BJ (cell line): Measurements from ENCODE around the gene SEH1L. TPM values are rescaled to one million over a fixed set of nuclear protein-coding genes. Genes with fewer than 3 reads are reported as not detected.

Source experiments
- CTCF ChIA-PET: fragments of 350-600 bp; formaldehyde crosslinking; extraction: SDS; loops from one replicate; lab custom pipeline; 2021; ENCODE audit warnings: antibody characterized with exemption, inconsistent platforms; lab: Yijun Ruan, JAX
- POLR2A ChIA-PET: fragments of 300-600 bp; sonication (Branson Sonifier 250); formaldehyde crosslinking; extraction: SDS; loops from one replicate; lab custom pipeline; 2021; ENCODE audit warnings: antibody characterized with exemption; lab: Charles Lee
- DNase-seq: peaks from one replicate; pipeline ENCODE4 v3.0.0-alpha.2; 2011; ENCODE audit warnings: low read depth
- H3K27me3 ChIP-seq: 2 replicates; pipeline ENCODE4 v1.6.0; 2011; ENCODE audit warnings: low read length; ENCODE audit not compliant: control insufficient read depth, insufficient read depth
- H3K36me3 ChIP-seq: 2 replicates; pipeline ENCODE4 v1.5.1; 2011; ENCODE audit warnings: low read length; ENCODE audit not compliant: control insufficient read depth, insufficient read depth
- H3K4me3 ChIP-seq: 2 replicates; pipeline ENCODE4 v1.5.1; 2011; ENCODE audit warnings: low read depth, mild to moderate bottlenecking, control low read depth, low read length
- polyA plus RNA-seq: library from polyadenylated mRNA; depleted of rRNA; stranded (reverse); fragments of >200 nt; gene quantifications from 2 replicates; pipeline ENCODE4 v1.2.3, GENCODE V29; 2011
- TF ChIP-seq, protein P1 (sequence below): IDR thresholded peaks from 2 replicates; pipeline ENCODE4 v1.5.1; 2011; ENCODE audit warnings: low read depth, mild to moderate bottlenecking, control low read depth, inconsistent platforms, low read length, moderate library complexity; ENCODE audit not compliant: insufficient read depth

SEH1L gene
- polyA plus RNA-seq, 1 experiment: 32.3 TPM

DNA sequence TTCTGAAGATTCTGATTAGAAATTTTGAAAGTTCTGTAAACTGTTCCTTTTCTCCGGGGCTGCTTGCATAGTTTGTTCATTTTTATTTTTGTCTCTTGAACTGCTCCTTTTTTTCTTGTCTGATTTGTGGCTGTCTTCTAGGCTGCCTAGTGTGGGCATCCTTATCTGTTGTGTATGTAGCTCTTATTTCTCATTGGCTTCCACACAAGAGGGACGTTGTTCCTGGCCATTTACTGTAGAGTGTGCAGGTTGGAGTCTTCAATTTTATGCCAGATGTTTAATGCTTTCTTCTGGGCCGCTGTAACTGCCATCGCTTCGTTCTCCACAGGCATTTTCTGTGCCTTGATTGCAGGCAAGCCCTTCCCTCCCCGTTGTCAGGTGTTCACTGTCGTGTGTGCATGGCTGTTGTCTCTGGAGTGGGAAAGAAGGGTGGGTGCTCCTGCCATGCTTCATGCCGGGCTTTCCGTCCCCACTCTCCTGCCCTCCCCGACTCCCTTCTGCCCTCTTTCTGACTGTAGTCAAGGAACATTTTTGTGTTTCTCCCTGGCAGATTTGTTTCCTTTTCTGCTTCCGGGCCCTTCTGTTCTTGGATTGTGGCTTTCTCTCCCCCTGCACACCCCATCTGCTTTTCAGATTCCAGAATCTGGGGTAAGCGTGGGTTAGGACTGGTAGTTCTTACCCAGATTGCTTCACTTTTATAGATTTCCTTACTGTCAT lies 58.9 kb downstream of the SEH1L start:
- CTCF ChIA-PET: interaction anchor here (1.5 kb wide), 1 partner anchor 14 kb away, joined by 3 read pairs; no protein-coding TSS in a partner anchor
- DNase-seq: no peak
- Histone ChIP-seq H3K36me3 (peaks cover 3% of the 10 kb centered on the region; the same call in 1 of the 2 replicates), H3K4me3 (peak overlapping the region; percentile 2; the same call in 1 of the 2 replicates), H3K27me3 (no peaks in the 10 kb centered on the region)
- TF ChIP-seq, protein P1, sequence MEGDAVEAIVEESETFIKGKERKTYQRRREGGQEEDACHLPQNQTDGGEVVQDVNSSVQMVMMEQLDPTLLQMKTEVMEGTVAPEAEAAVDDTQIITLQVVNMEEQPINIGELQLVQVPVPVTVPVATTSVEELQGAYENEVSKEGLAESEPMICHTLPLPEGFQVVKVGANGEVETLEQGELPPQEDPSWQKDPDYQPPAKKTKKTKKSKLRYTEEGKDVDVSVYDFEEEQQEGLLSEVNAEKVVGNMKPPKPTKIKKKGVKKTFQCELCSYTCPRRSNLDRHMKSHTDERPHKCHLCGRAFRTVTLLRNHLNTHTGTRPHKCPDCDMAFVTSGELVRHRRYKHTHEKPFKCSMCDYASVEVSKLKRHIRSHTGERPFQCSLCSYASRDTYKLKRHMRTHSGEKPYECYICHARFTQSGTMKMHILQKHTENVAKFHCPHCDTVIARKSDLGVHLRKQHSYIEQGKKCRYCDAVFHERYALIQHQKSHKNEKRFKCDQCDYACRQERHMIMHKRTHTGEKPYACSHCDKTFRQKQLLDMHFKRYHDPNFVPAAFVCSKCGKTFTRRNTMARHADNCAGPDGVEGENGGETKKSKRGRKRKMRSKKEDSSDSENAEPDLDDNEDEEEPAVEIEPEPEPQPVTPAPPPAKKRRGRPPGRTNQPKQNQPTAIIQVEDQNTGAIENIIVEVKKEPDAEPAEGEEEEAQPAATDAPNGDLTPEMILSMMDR: no peak
- POLR2A ChIA-PET: interaction anchor here (0.6 kb wide), 1 partner anchor 527 kb away, joined by 3 read pairs; no protein-coding TSS in a partner anchor

DNA sequence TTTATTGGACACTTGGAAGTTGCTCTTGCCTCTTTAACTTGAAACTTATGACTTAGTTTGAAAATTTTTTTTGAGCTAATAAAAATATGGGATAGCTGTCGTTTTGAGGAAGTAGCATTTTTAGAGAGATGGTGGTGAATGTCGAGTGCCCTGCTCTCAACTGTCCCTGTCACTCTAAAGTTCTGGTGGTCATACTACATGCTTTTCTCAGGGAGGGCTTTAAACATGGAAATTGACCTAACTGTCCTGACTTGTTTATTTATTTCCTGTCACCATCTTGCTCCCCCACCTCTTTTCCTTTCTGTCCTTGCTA lies 59.4 kb downstream of the SEH1L start:
- no peak for DNase-seq
- ChIA-PET POLR2A (interaction anchor here (0.6 kb wide), 2 partner anchors 108 to 526 kb away, joined by 3 to 6 read pairs; no protein-coding TSS in a partner anchor), CTCF (no interaction called here)
- Histone ChIP-seq H3K36me3 (peaks cover 3% of the 10 kb centered on the region; the same call in 1 of the 2 replicates), H3K27me3 (no peaks in the 10 kb centered on the region), H3K4me3 (no peak overlapping the region)
- TF ChIP-seq, protein P1: no peak

- Histone ChIP-seq H3K4me3 (no peak overlapping the region), H3K36me3 (peaks cover 8% of the 10 kb centered on the region), H3K27me3 (no peaks in the 10 kb centered on the region)
- CTCF ChIA-PET: no interaction called here
- POLR2A ChIA-PET: no interaction called here
- TF ChIP-seq, protein P1: no peak
- DNase-seq: no peak
Measured at GRCh38 chr18:13011719-13012118, 63.9 kb downstream of the SEH1L start.

GRCh38 chr18:13014232-13014631 lies 66.4 kb downstream of the SEH1L start:
- Histone ChIP-seq H3K4me3 (no peak overlapping the region), H3K27me3 (no peaks in the 10 kb centered on the region), H3K36me3 (peaks cover 6% of the 10 kb centered on the region)
- no peak for DNase-seq
- ChIA-PET CTCF (interaction anchor here (2.5 kb wide), 1 partner anchor 10 kb away, joined by 13 read pairs; no protein-coding TSS in a partner anchor), POLR2A (no interaction called here)
- TF ChIP-seq, protein P1: no peak

DNA sequence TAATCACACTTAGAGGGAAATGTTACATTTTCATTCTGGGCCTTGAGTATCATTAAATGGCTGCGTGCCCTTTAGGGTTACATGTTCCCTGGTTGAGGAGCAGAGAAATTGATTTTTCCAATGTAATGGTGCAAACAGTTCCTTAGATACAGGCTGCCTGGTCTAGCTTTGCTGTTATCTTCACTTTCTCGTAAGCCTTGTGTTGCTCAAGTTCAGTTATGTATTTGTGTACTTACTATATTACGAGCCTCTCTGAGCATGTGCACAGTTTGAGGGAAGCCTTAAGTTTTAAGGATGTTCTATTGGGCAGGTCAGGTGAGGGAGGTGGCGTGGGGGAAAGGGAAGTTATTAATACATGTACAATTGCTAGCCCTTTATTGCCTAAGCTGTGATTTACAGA lies 67.0 kb downstream of the SEH1L start:
- CTCF ChIA-PET: no interaction called here
- no peak for DNase-seq
- Histone ChIP-seq H3K4me3 (no peak overlapping the region), H3K36me3 (peaks cover 6% of the 10 kb centered on the region), H3K27me3 (no peaks in the 10 kb centered on the region)
- TF ChIP-seq, protein P1: no peak
- POLR2A ChIA-PET: no interaction called here
